WTC11 (cell line): Measurements from ENCODE around the gene FGF3. TPM values are rescaled to one million over a fixed set of nuclear protein-coding genes. Genes with fewer than 3 reads are reported as not detected.
A peak's percentile ranks its signal among the peaks of the same experiment; 100 is the strongest.

Experiments used
- ATAC-seq: fragments of 200-7000 bp; cut with Tn5 transposase; 2 replicates; pipeline ENCODE4 v1.10.0; 2021; ENCODE audit warnings: mild to moderate bottlenecking, moderate library complexity
- CTCF ChIA-PET: fragments of 300-600 bp; sonication (Branson Sonifier 250); formaldehyde crosslinking; loops from one replicate; lab custom pipeline; 2021; ENCODE audit warnings: antibody characterized with exemption; lab: Charles Lee
- POLR2A ChIA-PET: fragments of 350-600 bp; sonication (Branson Sonifier 250); formaldehyde crosslinking; loops from one replicate; lab custom pipeline; 2021; ENCODE audit warnings: antibody characterized with exemption; lab: Charles Lee
- DNase-seq: peaks from one replicate; pipeline ENCODE4 v3.0.0; 2021; ENCODE audit warnings: low spot score
- H3K27ac Mint-ChIP-seq: 2 replicates; pipeline ENCODE4 v1.8.0; 2021; ENCODE audit warnings: mixed read lengths
- H3K27me3 Mint-ChIP-seq: 2 replicates; pipeline ENCODE4 v1.8.0; 2021; ENCODE audit warnings: low read depth, mild to moderate bottlenecking, moderate library complexity, mixed read lengths
- H3K36me3 Mint-ChIP-seq: 2 replicates; pipeline ENCODE4 v1.8.0; 2021; ENCODE audit warnings: mixed read lengths
- H3K4me1 Mint-ChIP-seq: 2 replicates; pipeline ENCODE4 v1.8.0; 2022; ENCODE audit warnings: mixed read lengths
- H3K4me3 Mint-ChIP-seq: 2 replicates; pipeline ENCODE4 v1.8.0; 2021; ENCODE audit warnings: mild to moderate bottlenecking, moderate library complexity, mixed read lengths
- H3K9me3 Mint-ChIP-seq: 2 replicates; pipeline ENCODE4 v1.8.0; 2021; ENCODE audit warnings: mixed read lengths
- CBFB ChIP-seq: sonication (generic); formaldehyde crosslinking; IDR thresholded peaks from 2 replicates; pipeline ENCODE4 v1.8.1; 2022; ENCODE audit warnings: mild to moderate bottlenecking, low read depth, missing genetic modification reagents
- FOXK1 ChIP-seq: sonication (generic); formaldehyde crosslinking; IDR thresholded peaks from 2 replicates; pipeline ENCODE4 v1.8.0; 2022; ENCODE audit warnings: mild to moderate bottlenecking, moderate library complexity, missing genetic modification reagents
- FOXP1 ChIP-seq: sonication (generic); formaldehyde crosslinking; IDR thresholded peaks from 2 replicates; pipeline ENCODE4 v1.8.0; 2022; ENCODE audit warnings: missing genetic modification reagents, mild to moderate bottlenecking, moderate library complexity, borderline replicate concordance
- GABPB1 ChIP-seq: sonication (generic); formaldehyde crosslinking; IDR thresholded peaks from 2 replicates; pipeline ENCODE4 v1.8.1; 2023; ENCODE audit warnings: mild to moderate bottlenecking, missing genetic modification reagents
- GTF2I ChIP-seq: fragments of 250-450 bp; sonication (Bioruptor Pico); conservative IDR thresholded peaks from 2 replicates; pipeline ENCODE4 v1.4.0; 2021; ENCODE audit warnings: mild to moderate bottlenecking
- NFATC4 ChIP-seq: fragments of 250-450 bp; sonication (Bioruptor Pico); IDR thresholded peaks from 2 replicates; pipeline ENCODE4 v1.9.0; 2021; ENCODE audit warnings: mild to moderate bottlenecking
- NFYB ChIP-seq: sonication (generic); formaldehyde crosslinking; conservative IDR thresholded peaks from 2 replicates; pipeline ENCODE4 v1.8.0; 2022; ENCODE audit warnings: low read depth, missing genetic modification reagents
- OVOL2 ChIP-seq: fragments of 250-450 bp; sonication (Bioruptor Pico); IDR thresholded peaks from 2 replicates; pipeline ENCODE4 v1.9.0; 2021; ENCODE audit warnings: mild to moderate bottlenecking, borderline replicate concordance
- RORB ChIP-seq: fragments of 250-450 bp; sonication (Bioruptor Pico); IDR thresholded peaks from 2 replicates; pipeline ENCODE4 v1.9.0; 2021; ENCODE audit warnings: mild to moderate bottlenecking
- SOX15 ChIP-seq: fragments of 250-450 bp; sonication (Bioruptor Pico); IDR thresholded peaks from 2 replicates; pipeline ENCODE4 v1.9.0; 2021; ENCODE audit warnings: mild to moderate bottlenecking
- ZBTB43 ChIP-seq: sonication (generic); formaldehyde crosslinking; IDR thresholded peaks from 2 replicates; pipeline ENCODE4 v1.8.1; 2023; ENCODE audit warnings: mild to moderate bottlenecking, missing genetic modification reagents
- ZNF219 ChIP-seq: sonication (generic); formaldehyde crosslinking; IDR thresholded peaks from 2 replicates; pipeline ENCODE4 v1.8.0; 2023; ENCODE audit warnings: missing genetic modification reagents, mild to moderate bottlenecking, borderline replicate concordance
- ZNF423 ChIP-seq: fragments of 250-450 bp; sonication (Bioruptor Pico); IDR thresholded peaks from 2 replicates; pipeline ENCODE4 v2.1.2; 2022; ENCODE audit warnings: mild to moderate bottlenecking, moderate library complexity
- total RNA-seq: library from RNA; stranded (reverse); gene quantifications from 3 replicates; pipeline ENCODE4 v1.2.3, GENCODE V29; 2021
- TF ChIP-seq, protein P1 (sequence below): sonication (generic); formaldehyde crosslinking; IDR thresholded peaks from 2 replicates; pipeline ENCODE4 v1.8.1; 2023; ENCODE audit warnings: mild to moderate bottlenecking, moderate library complexity, missing genetic modification reagents

FGF3 gene
- total RNA-seq, 1 experiment from 2014 or later: not detected

DNA sequence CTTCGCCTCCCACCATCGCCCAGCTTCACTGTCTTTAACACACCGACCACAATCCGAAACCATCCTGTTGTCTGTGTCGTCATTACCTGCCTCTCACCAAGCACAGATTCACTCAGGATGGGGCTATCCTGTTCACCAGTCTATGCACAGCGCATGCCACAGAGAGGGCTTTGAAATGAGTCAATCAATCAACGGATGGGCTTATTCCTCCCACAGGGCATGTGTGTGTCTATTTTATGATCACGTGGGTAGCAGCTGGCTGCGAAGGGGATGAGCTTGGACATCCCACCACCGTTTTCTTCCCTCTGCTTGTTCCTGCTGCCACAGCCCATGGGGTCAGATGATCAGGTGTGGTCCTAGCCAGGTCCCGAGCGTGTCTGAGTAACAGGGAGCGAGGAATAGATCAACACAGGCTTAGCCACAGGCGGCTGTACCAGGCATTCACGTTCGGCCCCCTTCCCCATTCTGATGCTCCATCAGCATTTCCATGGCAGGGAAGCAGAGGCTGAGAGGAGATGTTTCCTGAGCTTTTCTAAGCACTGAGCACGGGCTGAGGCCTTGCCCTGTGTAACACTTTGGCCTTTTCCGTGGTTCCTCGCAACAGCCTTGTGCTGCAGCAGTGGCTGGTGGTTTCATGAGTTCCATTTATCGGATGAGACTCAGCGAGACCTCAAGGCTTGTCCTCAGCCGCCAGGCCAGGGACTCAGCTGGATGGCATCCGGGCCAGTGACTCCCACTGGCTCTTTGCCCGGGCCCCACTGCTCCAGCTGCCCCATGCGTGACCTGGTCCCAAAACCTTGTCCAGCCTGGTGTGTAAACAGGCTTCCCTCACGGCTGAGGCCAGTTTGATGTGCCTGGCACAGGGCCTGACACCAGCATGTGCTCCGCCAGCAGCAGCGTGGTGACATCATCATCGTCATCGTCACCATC is 48.1 kb upstream of the FGF3 start:
- no peak for DNase-seq
- TF ChIP-seq NFYB (CRISPR knock-in tag) (no peak), FOXP1 (0 out of 2 replicates have a peak, but pooled peaks have one; percentile 66)
- H3K9me3 Mint-ChIP-seq: peaks cover 13% of the 10 kb centered on the region
- CTCF ChIA-PET: interaction anchor here (0.6 to 2.4 kb wide), 11 partner anchors 14 to 197 kb away, joined by 3 to 8 read pairs (median 4); no protein-coding TSS in a partner anchor
- H3K4me1 Mint-ChIP-seq: peaks cover 23% of the 10 kb centered on the region
- H3K4me3 Mint-ChIP-seq: no peak overlapping the region
- POLR2A ChIA-PET: no interaction called here
- H3K36me3 Mint-ChIP-seq: no peaks in the 10 kb centered on the region; the same call in 1 of the 2 replicates
- no peak; the same call in 1 of the 2 replicates for ATAC-seq
- peaks cover 2% of the 10 kb centered on the region; the same call in 1 of the 2 replicates for H3K27me3 Mint-ChIP-seq
- H3K27ac Mint-ChIP-seq: no peak overlapping the region

DNA sequence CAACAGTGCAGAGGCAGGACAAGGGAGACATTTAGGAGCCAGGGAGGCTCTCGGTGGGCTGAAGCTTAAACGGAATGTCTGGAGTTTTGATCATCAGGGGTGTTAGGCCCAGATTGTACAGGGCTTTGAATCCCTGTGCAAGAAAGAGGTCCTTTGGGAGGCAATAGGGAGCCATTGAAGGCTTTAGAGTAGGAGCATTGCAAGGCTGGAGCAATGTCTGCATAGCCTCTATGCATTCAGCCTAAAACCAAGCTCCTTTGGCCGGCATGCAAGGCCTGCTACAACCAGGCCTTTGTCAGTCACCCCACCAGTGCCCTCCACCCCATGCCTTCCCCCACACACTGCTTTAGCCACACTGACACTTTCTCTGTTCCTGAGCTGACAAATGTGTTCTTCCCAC is 47.4 kb upstream of the FGF3 start:
- POLR2A ChIA-PET: no interaction called here
- H3K4me3 Mint-ChIP-seq: no peak overlapping the region
- H3K4me1 Mint-ChIP-seq: peaks cover 23% of the 10 kb centered on the region
- peaks cover 2% of the 10 kb centered on the region; the same call in 1 of the 2 replicates for H3K27me3 Mint-ChIP-seq
- no peak for DNase-seq
- no peak overlapping the region for H3K27ac Mint-ChIP-seq
- TF ChIP-seq OVOL2 (CRISPR knock-in tag) (no peak), ZBTB43 (no peak), FOXK1 (CRISPR knock-in tag) (no peak), GTF2I (CRISPR knock-in tag) (peak; percentile 66; the same call in 1 of the 2 replicates), NFATC4 (CRISPR knock-in tag) (no peak), ZNF219 (no peak)
- TF ChIP-seq, all 79 proteins: peak for 1
- CTCF ChIA-PET: interaction anchor here (0.6 to 2.4 kb wide), 7 partner anchors 15 to 77 kb away, joined by 3 to 8 read pairs (median 6); no protein-coding TSS in a partner anchor
- no peak for ATAC-seq
- Mint-ChIP-seq H3K9me3 (peaks cover 8% of the 10 kb centered on the region), H3K36me3 (no peaks in the 10 kb centered on the region)

- no peak for DNase-seq
- H3K4me1 Mint-ChIP-seq: peaks cover 23% of the 10 kb centered on the region
- no peak for ATAC-seq
- no peaks in the 10 kb centered on the region for H3K36me3 Mint-ChIP-seq
- no peaks in the 10 kb centered on the region for H3K9me3 Mint-ChIP-seq
- H3K27ac Mint-ChIP-seq: no peak overlapping the region
- ChIA-PET CTCF (interaction anchor here (1.8 to 2.4 kb wide), 3 partner anchors 16 to 53 kb away, joined by 6 to 8 read pairs (median 6); no protein-coding TSS in a partner anchor), POLR2A (no interaction called here)
- H3K4me3 Mint-ChIP-seq: no peak overlapping the region
- TF ChIP-seq GABPB1 (no peak), SOX15 (CRISPR knock-in tag) (no peak), RORB (CRISPR knock-in tag) (no peak)
- TF ChIP-seq, protein P1, sequence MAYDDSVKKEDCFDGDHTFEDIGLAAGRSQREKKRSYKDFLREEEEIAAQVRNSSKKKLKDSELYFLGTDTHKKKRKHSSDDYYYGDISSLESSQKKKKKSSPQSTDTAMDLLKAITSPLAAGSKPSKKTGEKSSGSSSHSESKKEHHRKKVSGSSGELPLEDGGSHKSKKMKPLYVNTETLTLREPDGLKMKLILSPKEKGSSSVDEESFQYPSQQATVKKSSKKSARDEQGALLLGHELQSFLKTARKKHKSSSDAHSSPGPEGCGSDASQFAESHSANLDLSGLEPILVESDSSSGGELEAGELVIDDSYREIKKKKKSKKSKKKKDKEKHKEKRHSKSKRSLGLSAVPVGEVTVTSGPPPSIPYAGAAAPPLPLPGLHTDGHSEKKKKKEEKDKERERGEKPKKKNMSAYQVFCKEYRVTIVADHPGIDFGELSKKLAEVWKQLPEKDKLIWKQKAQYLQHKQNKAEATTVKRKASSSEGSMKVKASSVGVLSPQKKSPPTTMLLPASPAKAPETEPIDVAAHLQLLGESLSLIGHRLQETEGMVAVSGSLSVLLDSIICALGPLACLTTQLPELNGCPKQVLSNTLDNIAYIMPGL (CRISPR knock-in tag): no peak
- H3K27me3 Mint-ChIP-seq: peaks cover 2% of the 10 kb centered on the region; the same call in 1 of the 2 replicates
Observed at GRCh38 chr11:69865707-69866106, 46.5 kb upstream of the FGF3 start.

GRCh38 chr11:69864686-69865661 is 45.8 kb upstream of the FGF3 start:
- ATAC-seq: no peak
- H3K9me3 Mint-ChIP-seq: no peaks in the 10 kb centered on the region

More at GRCh38 chr11:69864686-69865661, 45.8 kb upstream of the FGF3 start:
- POLR2A ChIA-PET: no interaction called here
- H3K4me3 Mint-ChIP-seq: no peak overlapping the region
- CTCF ChIA-PET: interaction anchor here (1.8 to 2.4 kb wide), 3 partner anchors 17 to 54 kb away, joined by 6 to 8 read pairs (median 6); no protein-coding TSS in a partner anchor
- H3K36me3 Mint-ChIP-seq: no peaks in the 10 kb centered on the region
- TF ChIP-seq ZNF423 (CRISPR knock-in tag) (0 out of 2 replicates have a peak, but pooled peaks have one; percentile 28), CBFB (CRISPR knock-in tag) (no peak)
- H3K4me1 Mint-ChIP-seq: peaks cover 23% of the 10 kb centered on the region
- DNase-seq: no peak
- H3K27me3 Mint-ChIP-seq: peaks cover 2% of the 10 kb centered on the region; the same call in 1 of the 2 replicates
- no peak overlapping the region for H3K27ac Mint-ChIP-seq
